Measurements from ENCODE around the gene CT47C1. TPM values are rescaled to one million over a fixed set of nuclear protein-coding genes. Genes with fewer than 3 reads are reported as not detected.

The CT47C1 gene
- total RNA-seq: not detected in 2 replicates

DNA sequence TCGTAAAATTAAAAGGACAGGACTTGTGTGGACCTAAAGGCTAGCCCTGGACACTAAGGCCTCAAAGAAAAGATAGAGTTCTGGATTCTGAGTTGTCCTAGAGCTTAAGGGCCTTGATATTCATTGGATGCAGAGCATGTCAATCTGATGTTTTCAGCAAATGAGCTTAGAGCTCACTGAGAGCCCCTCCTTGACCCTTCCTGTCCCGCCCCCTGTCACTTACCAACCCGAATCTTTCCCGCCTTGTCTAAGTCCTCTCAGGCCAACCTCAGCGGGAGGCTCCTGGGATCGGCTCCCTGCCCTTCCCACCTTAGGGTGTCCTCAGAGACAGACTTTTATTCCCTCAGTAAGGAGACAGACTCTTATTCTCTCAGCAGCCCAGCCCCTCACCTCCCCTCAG is at the start of gene CT47C1:
Gene CT47C1 (plus strand): TSS at position 250 of the 400 bp plus-strand sequence. CDS start 233 bp downstream, outside the sequence.

Other genes with a start within 250 kb of the CT47C1 start
- gene ZCCHC12, start 249.2 kb upstream of the CT47C1 start, total RNA-seq: not detected in 2 replicates
- gene LONRF3, start 98.4 kb upstream of the CT47C1 start, total RNA-seq: 0.50 and 1.8 TPM in 2 replicates
- not detected in 2 replicates for gene KIAA1210, start 54.8 kb downstream of the CT47C1 start, total RNA-seq
- 143 and 150 TPM in 2 replicates for gene PGRMC1, start 163.3 kb downstream of the CT47C1 start, total RNA-seq